HCT116 (cell line): ENCODE data around the gene NLGN3. TPM values are rescaled to one million over a fixed set of nuclear protein-coding genes. Genes with fewer than 3 reads are reported as not detected.

Experiments used
- ATAC-seq: fragments of 200-7000 bp; cut with Tn5 transposase; 2 replicates; pipeline ENCODE4 v1.9.1; 2020; ENCODE audit warnings: mild to moderate bottlenecking, moderate library complexity
- BruUV-seq: library from RNA; stranded (reverse); fragments of 400-500 nt; replicated peaks from 2 replicates; lab custom pipeline; 2021; lab: Mats Ljungman, UMichigan
- CTCF ChIA-PET: fragments of 300-600 bp; sonication (Branson Sonifier 250); formaldehyde crosslinking; loops from one replicate; lab custom pipeline; 2021; ENCODE audit warnings: antibody characterized with exemption; lab: Charles Lee
- POLR2A ChIA-PET: fragments of 300-600, 350-600 bp; sonication (Branson Sonifier 250); formaldehyde crosslinking; loops from one replicate; lab custom pipeline; 2021; ENCODE audit warnings: antibody characterized with exemption; lab: Charles Lee
- RAD21 ChIA-PET, 2 experiments: fragments of 300-600 bp; sonication (Branson Sonifier 250); formaldehyde crosslinking; loops; one replicate each; lab custom pipeline; 2023; ENCODE audit warnings: low total read pairs in 2 of 2; ENCODE audit not compliant: uncharacterized antibody in 2 of 2, unreplicated experiment in 2 of 2, low non-redundant PET in 1 of 2; lab: Charles Lee
- DNase-seq: peaks from one replicate; pipeline ENCODE4 v3.0.0-alpha.2; 2010; ENCODE audit warnings: low read depth, low spot score
- H2AFZ ChIP-seq: fragments of 200-600 bp; shearing (Covaris generic), sonication (generic); 2 replicates; pipeline ENCODE4 v1.6.1; 2017; ENCODE audit warnings: low read depth, mixed run types, mixed read lengths, antibody characterized with exemption, low read length; ENCODE audit not compliant: poor library complexity, severe bottlenecking
- H3K27ac ChIP-seq: 2 replicates; pipeline ENCODE4 v1.5.1; 2012; ENCODE audit warnings: low read depth, low read length
- H3K27me3 ChIP-seq: fragments of 200-600 bp; sonication (generic); 2 replicates; pipeline ENCODE4 v1.6.1; 2016; ENCODE audit warnings: mixed run types, low read length, mixed read lengths; ENCODE audit not compliant: insufficient read depth
- H3K36me3 ChIP-seq, 2 experiments: fragments of 200-500 bp in 1 of 2; fragments of 200-600 bp in 1 of 2; sonication (Bioruptor generic) in 1 of 2; sonication (generic) in 1 of 2; 2 replicates each; pipeline versions ENCODE4 v1.5.1 to v1.6.1; 2014 to 2016; ENCODE audit warnings: low read length in 2 of 2, inconsistent platforms in 1 of 2, mixed read lengths in 1 of 2, mixed run types in 1 of 2; ENCODE audit not compliant: insufficient read depth in 2 of 2, control insufficient read depth in 1 of 2
- H3K4me1 ChIP-seq, 2 experiments: fragments of 200-600 bp in 1 of 2; sonication (generic) in 1 of 2; 2 replicates each; pipeline versions ENCODE4 v1.5.1 to v1.6.1; 2012 to 2017; ENCODE audit warnings: low read length in 2 of 2, inconsistent platforms in 1 of 2, mild to moderate bottlenecking in 1 of 2, mixed read lengths in 1 of 2, mixed run types in 1 of 2, moderate library complexity in 1 of 2; ENCODE audit not compliant: insufficient read depth in 2 of 2, control insufficient read depth in 1 of 2
- H3K4me2 ChIP-seq: fragments of 200-600 bp; sonication (generic); 2 replicates; pipeline ENCODE4 v1.6.1; 2017; ENCODE audit warnings: mixed run types, low read length, mixed read lengths
- H3K4me3 ChIP-seq, 2 experiments: fragments of 200-600 bp in 1 of 2; sonication (generic) in 1 of 2; replicated peaks in 1 of 2; 2 replicates each; pipeline ENCODE4 v1.5.1; 2011 to 2016; ENCODE audit warnings: low read length in 2 of 2, control low read depth in 1 of 2, low read depth in 1 of 2, mild to moderate bottlenecking in 1 of 2, mixed read lengths in 1 of 2, mixed run types in 1 of 2
- H3K79me2 ChIP-seq: fragments of 200-600 bp; sonication (generic); 2 replicates; pipeline ENCODE4 v1.6.1; 2017; ENCODE audit warnings: mild to moderate bottlenecking, mixed run types, low read length, moderate library complexity, mixed read lengths; ENCODE audit not compliant: insufficient read depth
- H3K9ac ChIP-seq: fragments of 200-600 bp; sonication (generic); 2 replicates; pipeline ENCODE4 v1.6.1; 2016; ENCODE audit warnings: low read length, mixed read lengths
- H3K9me2 ChIP-seq: fragments of 200-600 bp; sonication (generic), shearing (Covaris generic); 2 replicates; pipeline ENCODE4 v1.6.1; 2017; ENCODE audit warnings: mixed run types, mild to moderate bottlenecking, moderate library complexity; ENCODE audit not compliant: insufficient read depth
- H3K9me3 ChIP-seq, 2 experiments: fragments of 200-500 bp in 1 of 2; fragments of 200-600 bp in 1 of 2; sonication (Bioruptor generic) in 1 of 2; sonication (generic) in 1 of 2; 2 replicates each; pipeline ENCODE4 v1.6.1; 2014 to 2017; ENCODE audit warnings: low read length in 2 of 2, mixed read lengths in 2 of 2, inconsistent platforms in 1 of 2, low read depth in 1 of 2, mild to moderate bottlenecking in 1 of 2, mixed run types in 1 of 2, moderate library complexity in 1 of 2; ENCODE audit not compliant: control insufficient read depth in 1 of 2, insufficient read depth in 1 of 2
- H4K20me1 ChIP-seq: fragments of 200-600 bp; sonication (generic), shearing (Covaris generic); 2 replicates; pipeline ENCODE4 v1.6.1; 2017; ENCODE audit warnings: mixed run types, mild to moderate bottlenecking, moderate library complexity; ENCODE audit not compliant: insufficient read depth
- ATF3 ChIP-seq: IDR thresholded peaks from 2 replicates; pipeline ENCODE4 v1.6.1; 2012
- CBX3 ChIP-seq: IDR thresholded peaks from 2 replicates; pipeline ENCODE4 v1.6.1; 2012; ENCODE audit warnings: low read depth
- CEBPB ChIP-seq: IDR thresholded peaks from 2 replicates; pipeline ENCODE4 v1.6.1; 2012; ENCODE audit warnings: low read depth
- ELF1 ChIP-seq: IDR thresholded peaks from 2 replicates; pipeline ENCODE4 v1.6.1; 2012; ENCODE audit warnings: low read depth, borderline replicate concordance
- EZH2 ChIP-seq: fragments of 200-600 bp; sonication (generic); IDR thresholded peaks from 2 replicates; pipeline ENCODE4 v1.6.1; 2017; ENCODE audit warnings: antibody characterized with exemption, mixed run types
- JUND ChIP-seq: IDR thresholded peaks from 2 replicates; pipeline ENCODE4 v1.6.1; 2012
- RAD21 ChIP-seq: IDR thresholded peaks from 2 replicates; pipeline ENCODE4 v1.6.1; 2012; ENCODE audit warnings: low read depth, mild to moderate bottlenecking
- REST ChIP-seq: IDR thresholded peaks from 2 replicates; pipeline ENCODE4 v1.6.1; 2012; ENCODE audit warnings: low read depth
- SIN3A ChIP-seq: IDR thresholded peaks from 2 replicates; pipeline ENCODE4 v1.6.1; 2012; ENCODE audit warnings: low read depth
- ZBTB33 ChIP-seq: IDR thresholded peaks from 2 replicates; pipeline ENCODE4 v1.6.1; 2011; ENCODE audit warnings: mild to moderate bottlenecking, low read length, moderate library complexity; ENCODE audit not compliant: insufficient replicate concordance; ENCODE audit errors: extremely low read depth
- intact Hi-C: fragments of 100-400 bp; cut with micrococcal nuclease; formaldehyde crosslinking; loops from 2 replicates; pipeline ENCODE4 v1.10.0; 2022
- total RNA-seq: library from RNA; stranded (reverse); gene quantifications from one replicate; pipeline ENCODE4 v1.2.1, GENCODE V29; 2021; ENCODE audit not compliant: unreplicated experiment

NLGN3 gene
- total RNA-seq, 1 experiment from 2014 or later = 1.4 TPM

GRCh38 chrX:71140440-71140839, 4.2 kb upstream of the NLGN3 start:
- ChIA-PET POLR2A (no interaction called here), CTCF (no interaction called here), RAD21 (no interaction called here)
- intact Hi-C loops = no loop called here
- Histone ChIP-seq H3K4me1 (0 out of 4 replicates have a peak, but pooled peaks cover 0 to 1% of the 10 kb centered on the region in 2 experiments), H3K9me3 (no peaks in the 10 kb centered on the region), H3K9me2 (no peaks in the 10 kb centered on the region), H2AFZ (no peak overlapping the region), H3K36me3 (peaks cover 0 to 4% of the 10 kb centered on the region in 2 experiments; a peak in 1 of 4 replicates), H3K27ac (no peak overlapping the region), H3K27me3 (no peaks in the 10 kb centered on the region), H3K79me2 (no peaks in the 10 kb centered on the region), H4K20me1 (no peaks in the 10 kb centered on the region), H3K4me3 (no peak overlapping the region), H3K9ac (no peak overlapping the region), H3K4me2 (no peak overlapping the region)
- TF ChIP-seq CBX3 (no peak), EZH2 (no peak), ELF1 (no peak), CEBPB (no peak), ATF3 (no peak), REST (no peak), ZBTB33 (no peak), SIN3A (no peak), JUND (no peak), RAD21 (no peak)
- DNase-seq (no peak), ATAC-seq (no peak)
- no TSS peak for BruUV-seq
